H4 (cell line): Measurements from ENCODE around the gene HDHD5. TPM values are rescaled to one million over a fixed set of nuclear protein-coding genes. Genes with fewer than 3 reads are reported as not detected.

Source experiments
- DNase-seq: peaks from one replicate; pipeline ENCODE4 v3.0.0-alpha.2; 2015; ENCODE audit warnings: low spot score
- total RNA-seq: library from RNA; depleted of rRNA; stranded (reverse); fragments of >200 nt; shearing (Covaris generic); gene quantifications from 2 replicates; pipeline ENCODE4 v1.2.3, GENCODE V29; 2014; rRNA removed

Gene HDHD5
- total RNA-seq, 1 experiment from 2014 or later: 23.6 TPM

- no peak for DNase-seq
Measured at GRCh38 chr22:17105143-17106129, 53.6 kb downstream of the HDHD5 start.

GRCh38 chr22:17104336-17104935 is 54.6 kb downstream of the HDHD5 start:
- DNase-seq: no peak

- no peak for DNase-seq
Measured at GRCh38 chr22:17103351-17103750, 55.7 kb downstream of the HDHD5 start.

GRCh38 chr22:17102297-17102667 is 56.8 kb downstream of the HDHD5 start:
- DNase-seq: no peak

- no peak for DNase-seq
Measured at GRCh38 chr22:17101475-17102296, 57.4 kb downstream of the HDHD5 start.

- DNase-seq: no peak
Measured at GRCh38 chr22:17100621-17101020, 58.5 kb downstream of the HDHD5 start.

GRCh38 chr22:17098379-17098819 is 60.7 kb downstream of the HDHD5 start:
- no peak for DNase-seq

- DNase-seq: no peak
Measured at GRCh38 chr22:17097701-17098100, 61.4 kb downstream of the HDHD5 start.

- no peak for DNase-seq
Measured at GRCh38 chr22:17097062-17097461, 62.0 kb downstream of the HDHD5 start.

GRCh38 chr22:17096071-17096470 is 63.0 kb downstream of the HDHD5 start:
- no peak for DNase-seq

- DNase-seq: no peak
Measured at GRCh38 chr22:17095538-17095937, 63.5 kb downstream of the HDHD5 start.

GRCh38 chr22:17093081-17093480 is 66.0 kb downstream of the HDHD5 start:
- DNase-seq: no peak

GRCh38 chr22:17091851-17092250 is 67.2 kb downstream of the HDHD5 start:
- no peak for DNase-seq

GRCh38 chr22:17090550-17090949 is 68.5 kb downstream of the HDHD5 start:
- DNase-seq: no peak

Other genes starting within 250 kb of the HDHD5 start
- gene GAB4, start 151.1 kb downstream of the HDHD5 start, total RNA-seq: not detected in 2 replicates
- gene IL17RA, start 74.3 kb downstream of the HDHD5 start, total RNA-seq: 2.9 TPM in 2 replicates
- gene TMEM121B, start 37.9 kb downstream of the HDHD5 start, total RNA-seq: 0.27 TPM in 1 of 2 replicates, not detected in the other
- 0.02 TPM in 1 of 2 replicates, not detected in the other for gene ADA2, start 60.2 kb upstream of the HDHD5 start, total RNA-seq
- 0.06 and 0.21 TPM in 2 replicates for gene CECR2, start 210.2 kb upstream of the HDHD5 start, total RNA-seq